Measurements from ENCODE around the gene SMPD1.
A peak's percentile ranks its signal among the peaks of the same experiment; 100 is the strongest.
"Not testable (repeated sequence)": the region's sequence is repeated elsewhere in the genome, so short reads cannot be mapped to it uniquely, and the experiment has no call there.

Gene SMPD1

GRCh38 chr11:6388748-6389147 lies 1.5 kb upstream of the SMPD1 start:
- H3K27ac ChIP-seq, result no peak overlapping the region
- TF ChIP-seq ZFX (IDR thresholded peaks at IDR 0.05) (no peak), CTCF (conservative IDR thresholded peaks at IDR 0.05) (no peak)

GRCh38 chr11:6390718-6391469 lies 620 bp downstream of the SMPD1 start:
- H3K27ac ChIP-seq, result peak overlapping the region; percentile 68
- no peak; the same call in 1 of the 2 replicates for TF ChIP-seq ZFX (IDR thresholded peaks at IDR 0.05)
- no peak for TF ChIP-seq CTCF (conservative IDR thresholded peaks at IDR 0.05)

GRCh38 chr11:6391537-6392134 lies 1.4 kb downstream of the SMPD1 start:
- H3K27ac ChIP-seq, result no peak overlapping the region
- no peak for TF ChIP-seq CTCF (conservative IDR thresholded peaks at IDR 0.05)
- no peak for TF ChIP-seq ZFX (IDR thresholded peaks at IDR 0.05)

GRCh38 chr11:6392251-6392650 lies 2.0 kb downstream of the SMPD1 start:
- not testable (repeated sequence) for H3K27ac ChIP-seq

GRCh38 chr11:6393989-6394670 lies 3.9 kb downstream of the SMPD1 start:
- no peak overlapping the region for H3K27ac ChIP-seq
- TF ChIP-seq CTCF (conservative IDR thresholded peaks at IDR 0.05), result no peak
- TF ChIP-seq ZFX (IDR thresholded peaks at IDR 0.05), result no peak

GRCh38 chr11:6395470-6396060 lies 5.3 kb downstream of the SMPD1 start:
- TF ChIP-seq CTCF (conservative IDR thresholded peaks at IDR 0.05) (no peak), ZFX (IDR thresholded peaks at IDR 0.05) (no peak)
- H3K27ac ChIP-seq, result peak overlapping the region; percentile 2

- no peak for TF ChIP-seq ZFX (IDR thresholded peaks at IDR 0.05)
- no peak for TF ChIP-seq CTCF (conservative IDR thresholded peaks at IDR 0.05)
- H3K27ac ChIP-seq, result no peak overlapping the region
Observed at GRCh38 chr11:6397156-6397555, 6.9 kb downstream of the SMPD1 start.
